A549 (cell line): ENCODE data around the gene FOXK1. TPM values are rescaled to one million over a fixed set of nuclear protein-coding genes. Genes with fewer than 3 reads are reported as not detected.

Source experiments
- ATAC-seq, 2 experiments: fragments of 200-7000 bp in 1 of 2; fragments of >200 bp in 1 of 2; cut with Nextera tagmentation in 1 of 2; cut with Tn5 transposase in 1 of 2; 3 replicates each; pipeline versions ENCODE4 v1.8.0 to v1.9.1; 2018 to 2020; ENCODE audit warnings: mild to moderate bottlenecking in 1 of 2, moderate library complexity in 1 of 2
- CTCF ChIA-PET: fragments of 300-600 bp; sonication (Branson Sonifier 250); formaldehyde crosslinking; extraction: SDS; loops from one replicate; lab custom pipeline; 2021; ENCODE audit warnings: antibody characterized with exemption, inconsistent platforms; lab: Yijun Ruan, JAX
- POLR2A ChIA-PET: fragments of 350-600 bp; formaldehyde crosslinking; extraction: SDS; loops from one replicate; lab custom pipeline; 2021; ENCODE audit warnings: antibody characterized with exemption, inconsistent platforms; lab: Yijun Ruan, JAX
- DNase-seq, 2 experiments: peaks; one replicate each; pipeline versions ENCODE4 v3.0.0 to v3.0.0-alpha.2; 2011 to 2016; ENCODE audit warnings: low read depth in 1 of 2, low spot score in 1 of 2
- FAIRE-seq: peaks from 2 replicates; lab custom pipeline; 2011; peaks lifted over from hg19 to GRCh38; lab: Jason Lieb, UNC
- H3K27ac ChIP-seq, 2 experiments: fragments of >200 bp; sonication (Bioruptor Twin); formaldehyde crosslinking; 3 replicates each; pipeline ENCODE4 v1.5.1; 2016 to 2017
- H3K4me1 ChIP-seq: fragments of >200 bp; sonication (Bioruptor Twin); formaldehyde crosslinking; 3 replicates; pipeline ENCODE4 v1.6.1; 2016
- H3K4me2 ChIP-seq: fragments of >200 bp; sonication (Bioruptor Twin); formaldehyde crosslinking; 3 replicates; pipeline ENCODE4 v1.6.1; 2016
- H3K4me3 ChIP-seq: fragments of >200 bp; sonication (Bioruptor Twin); formaldehyde crosslinking; 3 replicates; pipeline ENCODE4 v1.5.1; 2016
- H3K9me3 ChIP-seq: fragments of >200 bp; sonication (Bioruptor Twin); formaldehyde crosslinking; 3 replicates; pipeline ENCODE4 v1.6.1; 2016
- BHLHE40 ChIP-seq: IDR thresholded peaks from 2 replicates; pipeline ENCODE4 v1.6.1; 2012; ENCODE audit warnings: low read depth, low read length, inconsistent platforms
- CBX2 ChIP-seq: fragments of 200-600 bp; sonication (generic); IDR thresholded peaks from 2 replicates; pipeline ENCODE4 v1.6.1; 2016; ENCODE audit warnings: low read depth, mild to moderate bottlenecking, borderline replicate concordance
- CBX8 ChIP-seq: fragments of 200-600 bp; sonication (generic); IDR thresholded peaks from 2 replicates; pipeline ENCODE4 v1.6.1; 2016
- CHD2 ChIP-seq: fragments of 150-350 bp; IDR thresholded peaks from 2 replicates; pipeline ENCODE4 v1.6.1; 2014; ENCODE audit warnings: low read length; ENCODE audit not compliant: partially characterized antibody
- CHD4 ChIP-seq: fragments of 200-600 bp; sonication (generic); IDR thresholded peaks from 2 replicates; pipeline ENCODE4 v1.6.1; 2016; ENCODE audit warnings: antibody characterized with exemption, mild to moderate bottlenecking, borderline replicate concordance
- ELK1 ChIP-seq: fragments of 150-350 bp; IDR thresholded peaks from 2 replicates; pipeline ENCODE4 v1.6.1; 2014; ENCODE audit warnings: low read depth, mild to moderate bottlenecking, low read length
- FOSB ChIP-seq: fragments of 250-450 bp; sonication (Bioruptor Pico); IDR thresholded peaks from 2 replicates; pipeline ENCODE4 v1.5.0; 2020; ENCODE audit warnings: mild to moderate bottlenecking, moderate library complexity
- GATA3 ChIP-seq: IDR thresholded peaks from 2 replicates; pipeline ENCODE4 v1.6.1; 2012; ENCODE audit warnings: borderline replicate concordance
- HEYL ChIP-seq: fragments of 250-450 bp; sonication (Bioruptor Pico); IDR thresholded peaks from 2 replicates; pipeline ENCODE4 v1.8.0; 2021; ENCODE audit warnings: mild to moderate bottlenecking, moderate library complexity
- HOXB5 ChIP-seq: fragments of 250-450 bp; sonication (Bioruptor Pico); IDR thresholded peaks from 2 replicates; pipeline ENCODE4 v1.5.0; 2020; ENCODE audit warnings: mild to moderate bottlenecking, moderate library complexity
- KDM5A ChIP-seq: fragments of 200-600 bp; sonication (generic); IDR thresholded peaks from 2 replicates; pipeline ENCODE4 v1.6.1; 2016; ENCODE audit warnings: antibody characterized with exemption, mild to moderate bottlenecking
- NFE2L2 ChIP-seq: fragments of 150-350 bp; conservative IDR thresholded peaks from 2 replicates; pipeline ENCODE4 v1.6.1; 2014; ENCODE audit warnings: low read length
- PBX3 ChIP-seq: IDR thresholded peaks from 2 replicates; pipeline ENCODE4 v1.6.1; 2012
- PHF8 ChIP-seq: fragments of 200-600 bp; sonication (generic); IDR thresholded peaks from 2 replicates; pipeline ENCODE4 v1.6.1; 2016; ENCODE audit warnings: low read depth, mild to moderate bottlenecking, antibody characterized with exemption, moderate library complexity, borderline replicate concordance
- POLR2A ChIP-seq: IDR thresholded peaks from 2 replicates; pipeline ENCODE4 v1.6.1; 2012; ENCODE audit warnings: mild to moderate bottlenecking, low read length
- REST ChIP-seq: fragments of 200-600 bp; sonication (generic); IDR thresholded peaks from 2 replicates; pipeline ENCODE4 v1.6.1; 2016; ENCODE audit warnings: antibody characterized with exemption, mild to moderate bottlenecking, moderate library complexity
- RNF2 ChIP-seq: fragments of 200-600 bp; sonication (generic); IDR thresholded peaks from 2 replicates; pipeline ENCODE4 v1.6.1; 2016; ENCODE audit warnings: low read depth, mild to moderate bottlenecking, antibody characterized with exemption, moderate library complexity, borderline replicate concordance
- SMC3 ChIP-seq: fragments of >200 bp; sonication (Bioruptor Twin); formaldehyde crosslinking; IDR thresholded peaks from 3 replicates; pipeline ENCODE4 v1.6.1; 2018; ENCODE audit warnings: inconsistent platforms
- TFCP2L1 ChIP-seq: fragments of 250-450 bp; sonication (Bioruptor Pico); IDR thresholded peaks from 2 replicates; pipeline ENCODE4 v1.5.0; 2021; ENCODE audit warnings: mild to moderate bottlenecking
- ZC3H11A ChIP-seq: fragments of 450-650 bp; IDR thresholded peaks from 2 replicates; pipeline ENCODE4 v1.6.1; 2014; ENCODE audit warnings: antibody characterized with exemption, mild to moderate bottlenecking
- WGBS: methylation state at CpG from one replicate; pipeline ENCODE4 v1.1.6; 2017; ENCODE audit errors: missing lambda C conversion rate; 5-methylcytosine and 5-hydroxymethylcytosine counted together
- polyA plus RNA-seq, 4 experiments: library from polyadenylated mRNA; depleted of rRNA in 3 of 4; stranded (reverse); fragments of >200 nt; fragmentation: RNase III in 1 of 4; extraction: RNeasy Plus Mini Kit Qiagen cat#74134 plus additional on column Dnase treatment in 1 of 4; gene quantifications; 2 replicates in 3 of 4; 3 replicates in 1 of 4; pipeline ENCODE4 v1.2.3, GENCODE V29; 2011 to 2017
- TF ChIP-seq, protein P1 (sequence below): IDR thresholded peaks from 2 replicates; pipeline ENCODE4 v1.6.1; 2012; ENCODE audit warnings: low read depth, borderline replicate concordance

The FOXK1 gene
- polyA plus RNA-seq, 2 of the 4 experiments (the other 2 are of a cell fraction): 6.8 to 10.9 TPM

DNA sequence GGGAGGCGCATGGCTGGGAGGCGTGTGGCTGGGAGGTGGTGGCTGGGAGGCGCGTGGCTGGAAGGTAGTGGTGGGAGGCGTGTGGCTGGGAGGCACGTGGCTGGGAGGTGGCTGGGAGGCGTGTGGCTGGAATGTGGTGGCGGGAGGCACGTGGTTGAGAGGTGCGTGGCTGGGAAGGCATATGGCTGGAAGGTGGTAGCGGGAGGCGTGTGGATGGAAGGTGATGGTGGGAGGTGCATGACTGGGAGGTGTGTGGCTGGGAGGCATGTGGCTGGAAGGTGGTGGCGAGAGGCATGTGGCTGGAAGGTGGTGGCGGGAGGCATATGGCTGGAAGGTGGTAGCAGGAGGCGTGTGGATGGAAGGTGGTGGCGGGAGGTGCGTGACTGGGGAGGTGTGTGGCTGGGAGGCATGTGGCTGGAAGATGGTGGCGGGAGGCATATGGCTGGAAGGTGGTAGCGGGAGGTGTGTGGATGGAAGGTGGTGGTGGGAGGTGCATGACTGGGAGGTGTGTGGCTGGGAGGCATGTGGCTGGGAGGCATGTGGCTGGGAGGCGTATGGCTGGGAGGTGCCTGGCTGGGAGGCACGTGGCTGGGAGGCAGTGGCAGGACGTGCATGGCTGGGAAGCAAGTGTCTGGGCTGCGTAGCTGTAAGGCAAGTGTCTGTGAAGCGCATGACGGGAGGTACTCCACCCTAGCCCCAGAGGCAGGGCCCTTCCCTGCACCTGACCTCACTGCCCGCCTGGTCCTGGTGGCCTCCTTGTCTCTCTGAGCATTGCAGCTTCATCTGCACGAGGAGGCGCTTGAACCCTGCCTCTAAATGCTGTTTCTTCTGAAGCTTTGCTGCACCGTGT lies 35.1 kb downstream of the FOXK1 start:
- DNase-seq (no peak), ATAC-seq (no peak), FAIRE-seq (no peak)
- no peak overlapping the region for H3K4me3 ChIP-seq
- peak overlapping the region in 1 of 2 experiments; percentile 23; a peak in 2 of 6 replicates for H3K27ac ChIP-seq
- WGBS: 92% methylated on average over 29 of the region's 29 CpGs
- H3K9me3 ChIP-seq: no peaks in the 10 kb centered on the region
- CTCF ChIA-PET: no interaction called here
- H3K4me2 ChIP-seq: no peak overlapping the region
- POLR2A ChIA-PET: no interaction called here
- H3K4me1 ChIP-seq: peaks cover 31% of the 10 kb centered on the region
- TF ChIP-seq KDM5A (no peak), ZC3H11A (no peak), BHLHE40 (no peak), GATA3 (no peak)
- TF ChIP-seq, all 56 proteins: peak for 0

GRCh38 chr7:4718075-4718474 lies 36.0 kb downstream of the FOXK1 start:
- FAIRE-seq (no peak), ATAC-seq (no peak), DNase-seq (no peak)
- H3K4me2 ChIP-seq: no peak overlapping the region
- peaks cover 23% of the 10 kb centered on the region for H3K4me1 ChIP-seq
- ChIA-PET CTCF (no interaction called here), POLR2A (no interaction called here)
- TF ChIP-seq POLR2A: no peak
- no peak for TF ChIP-seq ELK1
- no peak for TF ChIP-seq CHD2
- 95% methylated on average over 19 of the region's 22 CpGs for WGBS
- no peaks in the 10 kb centered on the region for H3K9me3 ChIP-seq
- no peak overlapping the region; a peak in 1 of 6 replicates for H3K27ac ChIP-seq
- no peak overlapping the region for H3K4me3 ChIP-seq

DNA sequence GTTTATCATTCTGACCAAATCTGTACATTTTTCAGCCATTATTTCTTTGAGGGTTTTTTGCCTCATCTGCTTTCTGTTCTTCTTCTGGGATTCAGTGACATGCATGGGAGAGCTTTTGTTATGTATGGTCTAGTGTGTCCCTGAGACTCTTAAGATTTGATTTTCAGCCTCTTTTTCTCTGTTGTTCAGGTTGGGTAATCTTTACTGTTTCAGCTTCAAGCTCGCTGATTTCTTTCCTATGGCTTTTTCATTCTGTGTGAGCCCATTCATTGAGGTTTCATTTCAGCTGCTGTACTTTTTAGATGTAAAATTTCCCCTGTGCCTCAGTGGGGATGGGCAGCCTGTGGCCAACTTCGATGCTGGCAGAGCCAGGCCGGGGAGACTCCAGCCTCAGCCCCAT lies 38.1 kb downstream of the FOXK1 start:
- Histone ChIP-seq H3K27ac (no peak overlapping the region), H3K4me3 (no peak overlapping the region), H3K4me1 (peaks cover 19% of the 10 kb centered on the region), H3K4me2 (no peak overlapping the region), H3K9me3 (no peaks in the 10 kb centered on the region)
- FAIRE-seq: no peak
- ATAC-seq: no peak
- ChIA-PET POLR2A (no interaction called here), CTCF (interaction anchor here (0.8 to 1.5 kb wide), 5 partner anchors 9 to 88 kb away, joined by 3 to 6 read pairs (median 4); partner anchors contain the start of gene AP5Z1)
- DNase-seq: no peak
- TF ChIP-seq, protein P1, sequence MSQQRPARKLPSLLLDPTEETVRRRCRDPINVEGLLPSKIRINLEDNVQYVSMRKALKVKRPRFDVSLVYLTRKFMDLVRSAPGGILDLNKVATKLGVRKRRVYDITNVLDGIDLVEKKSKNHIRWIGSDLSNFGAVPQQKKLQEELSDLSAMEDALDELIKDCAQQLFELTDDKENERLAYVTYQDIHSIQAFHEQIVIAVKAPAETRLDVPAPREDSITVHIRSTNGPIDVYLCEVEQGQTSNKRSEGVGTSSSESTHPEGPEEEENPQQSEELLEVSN: no peak
- TF ChIP-seq HEYL (no peak), PHF8 (no peak), CHD4 (no peak), SMC3 (no peak), POLR2A (no peak), PBX3 (no peak), CBX2 (no peak), HOXB5 (no peak)
- WGBS: 100% methylated on average over 3 of the region's 3 CpGs

DNA sequence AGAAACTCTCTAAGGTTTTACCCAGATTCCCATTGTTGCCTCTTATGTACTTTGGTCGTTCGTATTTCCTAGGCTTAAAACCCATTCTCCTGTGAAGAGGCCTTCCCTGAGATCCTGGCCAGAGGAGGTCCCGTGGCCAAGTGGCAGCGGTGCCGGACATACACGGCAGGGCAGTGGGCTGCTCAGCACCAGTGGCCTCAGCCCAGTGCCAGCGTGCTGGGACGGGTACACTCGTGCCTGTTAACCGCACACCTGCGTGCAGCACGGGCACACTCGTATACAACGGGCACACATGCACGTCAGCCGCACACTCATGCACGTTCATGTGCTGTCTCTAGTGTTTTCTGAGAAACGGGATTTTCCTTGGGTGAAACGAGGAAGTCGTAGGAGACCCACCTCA lies 40.2 kb downstream of the FOXK1 start:
- DNase-seq (no peak), ATAC-seq (no peak), FAIRE-seq (no peak)
- Histone ChIP-seq H3K9me3 (no peaks in the 10 kb centered on the region), H3K4me3 (no peak overlapping the region), H3K4me1 (peaks cover 19% of the 10 kb centered on the region), H3K27ac (no peak overlapping the region), H3K4me2 (no peak overlapping the region)
- POLR2A ChIA-PET: no interaction called here
- no peak for TF ChIP-seq REST
- TF ChIP-seq FOSB (CRISPR knock-in tag): no peak
- no peak for TF ChIP-seq CBX2
- no peak for TF ChIP-seq CBX8
- no peak for TF ChIP-seq NFE2L2
- TF ChIP-seq RNF2: no peak
- no peak for TF ChIP-seq TFCP2L1 (CRISPR knock-in tag)
- 93% methylated on average over 20 of the region's 20 CpGs for WGBS
- CTCF ChIA-PET: interaction anchor here (0.9 to 6.1 kb wide), 4 partner anchors 12 to 91 kb away, joined by 3 to 32 read pairs (median 18); no protein-coding TSS in a partner anchor
